Measurements from ENCODE around the gene CLASRP.
A peak's percentile ranks its signal among the peaks of the same experiment; 100 is the strongest.
"Not testable (repeated sequence)": the region's sequence is repeated elsewhere in the genome, so short reads cannot be mapped to it uniquely, and the experiment has no call there.

Gene CLASRP, protein sequence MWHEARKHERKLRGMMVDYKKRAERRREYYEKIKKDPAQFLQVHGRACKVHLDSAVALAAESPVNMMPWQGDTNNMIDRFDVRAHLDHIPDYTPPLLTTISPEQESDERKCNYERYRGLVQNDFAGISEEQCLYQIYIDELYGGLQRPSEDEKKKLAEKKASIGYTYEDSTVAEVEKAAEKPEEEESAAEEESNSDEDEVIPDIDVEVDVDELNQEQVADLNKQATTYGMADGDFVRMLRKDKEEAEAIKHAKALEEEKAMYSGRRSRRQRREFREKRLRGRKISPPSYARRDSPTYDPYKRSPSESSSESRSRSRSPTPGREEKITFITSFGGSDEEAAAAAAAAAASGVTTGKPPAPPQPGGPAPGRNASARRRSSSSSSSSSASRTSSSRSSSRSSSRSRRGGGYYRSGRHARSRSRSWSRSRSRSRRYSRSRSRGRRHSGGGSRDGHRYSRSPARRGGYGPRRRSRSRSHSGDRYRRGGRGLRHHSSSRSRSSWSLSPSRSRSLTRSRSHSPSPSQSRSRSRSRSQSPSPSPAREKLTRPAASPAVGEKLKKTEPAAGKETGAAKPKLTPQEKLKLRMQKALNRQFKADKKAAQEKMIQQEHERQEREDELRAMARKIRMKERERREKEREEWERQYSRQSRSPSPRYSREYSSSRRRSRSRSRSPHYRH

DNA sequence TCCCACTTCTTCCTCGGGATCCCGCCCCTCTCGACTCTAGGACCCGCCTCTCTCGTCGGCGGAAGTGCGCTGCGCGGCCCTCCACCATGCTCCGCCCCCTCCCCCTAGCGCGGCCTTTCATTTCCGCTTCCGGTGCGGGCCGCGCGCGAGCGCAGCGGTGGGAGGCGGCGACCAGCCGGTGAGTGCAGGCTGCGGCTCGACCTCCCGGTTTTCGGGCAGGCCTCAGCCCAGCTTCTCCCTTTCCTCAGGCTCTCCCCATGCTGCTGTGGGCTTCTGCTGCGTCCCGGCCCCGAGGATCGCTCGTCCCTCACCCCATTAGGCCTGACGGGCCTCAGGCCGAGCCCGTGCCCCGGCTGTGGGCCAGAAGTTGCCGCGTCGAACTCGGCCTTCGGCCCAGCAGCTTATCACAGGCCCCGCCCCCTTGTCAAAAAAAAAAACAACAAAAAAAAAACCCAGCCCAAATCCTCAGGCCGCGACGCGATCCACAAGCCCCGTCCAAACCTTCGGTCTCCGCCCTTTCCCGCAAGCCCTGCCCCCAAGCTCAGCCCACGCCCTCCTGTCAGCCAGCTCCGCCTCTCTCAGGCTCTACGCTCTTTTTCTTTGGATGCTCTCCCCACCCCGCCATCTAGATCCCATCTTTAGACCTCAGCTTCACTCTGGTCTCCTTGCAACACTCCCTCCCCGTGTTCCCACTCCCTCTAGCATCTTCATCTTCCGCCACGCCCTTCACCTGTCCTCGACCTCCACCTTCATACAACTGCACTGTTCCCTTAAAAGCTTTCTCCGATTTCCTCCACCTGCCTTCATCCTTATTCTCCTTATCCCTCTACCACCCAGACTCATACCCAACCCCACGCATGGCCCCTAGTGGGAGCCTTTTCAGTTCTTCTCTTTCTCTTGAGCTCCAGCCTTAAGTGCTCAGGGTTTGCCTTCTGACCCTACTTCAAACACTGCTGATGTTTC, at the start of gene CLASRP:
TSS of gene CLASRP (plus strand) at position 115 of the 963 bp plus-strand sequence. CDS start 1,168 bp downstream, outside the sequence.
- peak; percentile 90 for DNase-seq (ENCODE audit: low spot score)

GRCh38 chr19:44990459-44990858, 48.4 kb upstream of the CLASRP start:
- no peak for DNase-seq (ENCODE audit: low spot score)

DNA sequence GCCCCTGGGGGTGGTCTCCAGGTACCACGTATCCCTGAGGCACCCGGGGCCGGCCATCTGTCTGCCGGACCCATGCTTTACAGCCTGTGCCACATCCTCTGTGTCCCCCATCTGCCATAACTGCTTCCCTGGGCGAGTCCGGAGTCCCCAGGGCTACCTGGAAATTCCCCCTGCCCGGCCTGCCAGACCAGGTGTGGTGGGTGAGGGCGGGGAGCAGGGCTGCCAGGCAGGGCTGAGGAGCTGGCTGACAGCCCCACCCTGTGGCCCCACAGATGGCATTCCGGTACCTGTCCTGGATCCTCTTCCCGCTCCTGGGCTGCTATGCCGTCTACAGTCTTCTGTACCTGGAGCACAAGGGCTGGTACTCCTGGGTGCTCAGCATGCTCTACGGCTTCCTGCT, 47.9 kb upstream of the CLASRP start:
- no peak for DNase-seq (ENCODE audit: low spot score)

GRCh38 chr19:44992336-44993163, 46.3 kb upstream of the CLASRP start:
- no peak for DNase-seq (ENCODE audit: low spot score)

DNA sequence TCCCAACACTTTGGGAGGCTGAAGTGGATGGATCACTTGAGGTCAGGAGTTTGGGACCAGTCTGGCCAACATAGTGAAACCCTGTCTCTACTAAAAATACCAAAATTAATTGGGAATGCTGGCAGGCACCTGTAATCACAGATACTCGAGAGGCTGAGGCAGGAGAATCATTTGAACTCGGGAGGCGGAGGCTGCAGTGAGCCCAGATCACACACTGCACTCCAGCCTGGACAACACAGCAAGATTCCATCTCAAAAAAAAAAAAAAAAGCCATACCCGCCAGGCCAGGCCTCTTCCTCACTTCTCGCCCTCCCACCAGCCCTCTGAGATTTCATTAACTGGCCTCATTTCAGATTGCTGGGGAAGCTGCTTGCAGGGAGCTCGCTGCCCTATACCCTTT, 45.3 kb upstream of the CLASRP start:
- DNase-seq (ENCODE audit: low spot score) = no peak

- DNase-seq (ENCODE audit: low spot score) = no peak
Observed at GRCh38 chr19:44993926-44994537, 44.8 kb upstream of the CLASRP start.

- DNase-seq (ENCODE audit: low spot score) = no peak
Observed at GRCh38 chr19:44998025-44998424, 40.8 kb upstream of the CLASRP start.

DNA sequence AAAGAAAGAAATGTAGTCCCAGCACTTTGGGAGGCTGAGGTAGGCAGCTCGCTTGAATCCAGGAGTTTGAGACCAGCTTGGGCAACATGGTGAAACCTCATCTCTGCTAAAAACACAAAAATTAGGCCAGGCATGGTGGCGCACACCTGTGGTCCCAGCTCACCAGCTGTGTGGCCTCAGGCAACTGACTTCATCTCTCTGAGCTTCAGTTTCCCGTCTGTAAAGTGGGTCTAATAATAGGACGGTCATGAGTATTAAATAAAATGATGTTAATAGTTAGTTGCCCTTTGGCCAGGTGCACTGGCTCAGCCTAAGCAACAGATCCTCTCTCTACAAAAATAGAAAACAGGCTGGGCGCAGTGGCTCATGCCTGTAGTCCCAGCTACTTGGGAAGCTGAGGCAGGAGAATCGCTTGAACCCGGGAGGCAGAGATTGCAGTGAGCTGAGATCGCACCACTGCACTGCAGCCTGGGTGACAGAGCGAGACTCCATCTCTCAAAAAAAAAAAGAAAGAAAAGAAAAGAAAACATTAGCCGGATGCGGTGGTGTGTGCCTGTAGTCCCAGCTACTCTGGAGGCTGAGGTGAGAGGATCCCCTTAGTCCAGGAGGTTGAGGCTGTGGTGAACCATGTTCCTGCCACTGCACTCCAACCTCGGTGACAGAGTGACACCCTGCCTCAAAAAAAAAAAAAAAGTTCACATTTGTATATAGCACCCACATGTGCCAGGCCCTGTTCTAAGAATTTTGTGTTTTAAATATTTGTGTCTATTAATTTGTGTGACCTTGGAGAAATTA, 39.5 kb upstream of the CLASRP start:
- DNase-seq (ENCODE audit: low spot score) = not testable (repeated sequence)

GRCh38 chr19:45000665-45001064, 38.2 kb upstream of the CLASRP start:
- DNase-seq (ENCODE audit: low spot score) = not testable (repeated sequence)

- peak; percentile 85 for DNase-seq (ENCODE audit: low spot score)
Observed at GRCh38 chr19:45001087-45001739, 37.6 kb upstream of the CLASRP start, which contains the start of gene RELB. Gene RELB, plus strand, starts transcription at chr19:45001464. Its CDS starts 116 bp downstream, at chr19:45001580.

- no peak for DNase-seq (ENCODE audit: low spot score)
Observed at GRCh38 chr19:45003485-45003884, 35.4 kb upstream of the CLASRP start.

DNA sequence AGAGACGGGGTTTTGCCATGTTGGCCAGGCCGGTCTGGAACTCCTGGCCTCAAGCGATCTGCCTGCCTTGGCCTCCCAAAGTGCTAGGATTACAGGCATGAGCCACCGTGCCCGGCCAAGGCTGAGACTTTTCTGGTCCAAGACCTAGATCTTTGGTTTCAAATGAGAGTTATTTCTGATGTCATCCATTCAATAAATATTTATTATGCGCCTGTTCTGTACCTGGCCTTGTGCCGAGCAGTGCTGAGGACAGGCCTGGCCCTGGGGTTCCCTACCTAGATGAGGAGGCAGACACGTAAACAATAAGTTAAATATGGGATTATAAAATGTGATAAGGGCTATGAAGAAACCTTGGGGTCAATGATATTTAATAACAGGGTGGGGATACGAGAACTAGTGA, 33.1 kb upstream of the CLASRP start:
- no peak for DNase-seq (ENCODE audit: low spot score)

DNA sequence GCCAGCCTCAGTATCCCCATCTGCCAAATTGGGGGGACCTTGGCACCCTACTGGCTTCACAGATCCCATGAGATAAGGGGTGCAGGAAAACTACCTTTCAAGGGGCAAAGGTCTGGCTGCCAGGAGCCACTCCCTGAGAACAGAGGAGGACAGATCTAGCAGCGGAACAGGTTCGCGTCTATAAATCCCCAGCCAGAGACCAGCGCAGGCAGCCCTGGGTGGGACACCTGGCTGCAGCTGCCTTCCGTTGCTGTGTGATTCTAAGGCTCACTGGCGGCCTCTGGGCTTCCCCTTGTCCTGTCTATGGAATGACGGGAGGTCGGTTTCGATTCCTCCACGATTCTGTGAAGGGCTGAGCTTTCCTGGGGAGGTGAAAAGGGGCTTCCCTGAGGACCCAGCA, 30.3 kb upstream of the CLASRP start:
- DNase-seq (ENCODE audit: low spot score) = no peak

DNA sequence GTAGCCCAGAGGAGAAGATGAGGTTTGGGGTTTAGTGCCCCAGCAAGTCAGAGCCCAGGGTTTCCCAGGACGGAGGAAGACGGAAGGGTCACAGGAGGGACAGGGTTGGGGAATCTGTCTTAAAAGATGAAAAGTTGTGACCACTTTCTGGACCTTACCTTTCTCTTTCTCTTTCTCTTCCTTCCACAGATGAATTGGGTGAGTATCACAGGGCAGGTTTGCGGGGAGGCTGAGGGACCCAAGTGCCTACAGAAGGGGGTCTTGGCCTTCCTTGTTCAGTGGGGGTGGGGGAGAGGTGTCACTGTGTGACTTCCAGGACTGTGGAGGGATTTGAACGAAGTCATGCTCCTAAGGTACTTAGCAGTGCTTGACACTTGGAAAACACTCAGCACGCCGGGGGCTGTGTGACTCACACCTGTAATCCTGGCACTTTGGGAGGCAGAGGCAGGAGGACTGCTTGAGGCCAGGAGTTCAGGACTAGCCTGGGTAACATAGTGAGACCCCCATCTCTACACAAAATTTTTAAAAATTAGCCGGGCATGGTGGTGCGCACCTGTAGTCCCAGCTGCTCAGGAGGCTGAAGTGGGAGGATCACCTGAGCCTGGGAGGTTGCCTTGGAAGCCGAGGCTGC, 29.1 kb upstream of the CLASRP start:
- DNase-seq (ENCODE audit: low spot score) = no peak

- no peak for DNase-seq (ENCODE audit: low spot score)
Observed at GRCh38 chr19:45010306-45010705, 28.5 kb upstream of the CLASRP start.

- DNase-seq (ENCODE audit: low spot score) = no peak
Observed at GRCh38 chr19:45011959-45012358, 26.9 kb upstream of the CLASRP start.

- peak; percentile 82 for DNase-seq (ENCODE audit: low spot score)
Observed at GRCh38 chr19:45016388-45017314, 22.2 kb upstream of the CLASRP start.

GRCh38 chr19:45019187-45019586, 19.7 kb upstream of the CLASRP start:
- no peak for DNase-seq (ENCODE audit: low spot score)

All from globus pallidus (tissue), 1 donor.